Stimulated activated CD8-positive, alpha-beta memory T cell treated with anti-CD3 and anti-CD28 coated beads, Interleukin-7, amount 100 ng/mL, for 4 hours (primary cell): ENCODE results near the gene KRT76.
"Not testable (repeated sequence)": the region's sequence is repeated elsewhere in the genome, so short reads cannot be mapped to it uniquely, and the experiment has no call there.

Experiments used
- DNase-seq, 2 donors: peaks; one replicate each; pipeline ENCODE4 v3.0.0-alpha.2; 2020; ENCODE audit warnings: low read depth in 2 of 2

The KRT76 gene

DNA sequence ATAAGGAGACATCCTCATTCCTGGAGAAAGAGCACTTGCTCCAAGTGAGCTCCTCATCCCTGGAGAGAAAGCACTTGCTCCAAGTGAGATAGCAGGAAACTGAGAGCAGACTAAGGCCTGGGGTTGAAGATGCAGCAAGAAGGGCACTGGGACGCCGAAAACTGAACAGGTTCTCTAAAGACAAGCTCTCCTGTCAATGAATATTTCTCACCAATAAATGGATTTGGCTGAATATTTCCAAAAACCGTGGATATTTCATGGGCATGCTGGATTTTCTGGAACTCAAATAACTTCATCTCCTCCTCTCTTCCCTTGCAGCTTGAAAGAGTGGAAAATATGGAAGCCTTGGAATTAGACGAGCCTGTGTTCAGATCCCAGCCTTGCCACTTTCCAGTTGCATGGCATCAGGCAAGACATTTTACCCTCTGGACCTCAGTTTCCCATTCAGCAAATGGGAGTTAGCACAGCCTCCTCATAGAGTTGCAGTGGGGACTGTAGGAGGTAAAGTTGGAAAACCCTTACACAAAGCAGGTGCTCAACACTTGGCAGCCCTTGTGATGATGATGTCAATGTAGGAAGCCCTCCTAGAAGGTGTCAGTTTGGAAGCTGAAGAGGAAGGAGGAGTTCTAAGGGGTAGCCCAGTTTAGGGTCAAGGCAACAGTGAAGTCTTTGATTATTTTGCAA, 4.4 kb upstream of the KRT76 start:
- DNase-seq: no peak

DNA sequence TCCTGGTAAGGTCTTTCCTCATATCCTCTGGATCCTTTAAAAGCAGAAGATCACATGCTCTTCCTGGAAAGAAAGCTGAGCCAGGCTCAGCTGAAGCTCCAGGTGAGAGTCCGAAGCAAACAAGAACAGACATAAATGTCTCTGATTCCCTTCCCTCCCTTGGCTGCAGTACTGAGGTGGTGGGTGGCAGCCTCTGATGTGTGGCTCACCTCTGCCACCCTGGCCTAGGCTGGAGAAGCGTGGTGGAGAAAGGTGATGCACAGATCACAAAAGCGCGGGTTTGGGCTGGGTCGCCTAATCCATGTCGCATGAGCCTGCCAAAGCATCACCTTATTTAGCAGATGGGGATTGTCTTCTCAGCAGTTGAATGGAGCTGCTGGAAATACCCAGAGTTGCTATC, 2.8 kb upstream of the KRT76 start:
- DNase-seq: no peak

DNA sequence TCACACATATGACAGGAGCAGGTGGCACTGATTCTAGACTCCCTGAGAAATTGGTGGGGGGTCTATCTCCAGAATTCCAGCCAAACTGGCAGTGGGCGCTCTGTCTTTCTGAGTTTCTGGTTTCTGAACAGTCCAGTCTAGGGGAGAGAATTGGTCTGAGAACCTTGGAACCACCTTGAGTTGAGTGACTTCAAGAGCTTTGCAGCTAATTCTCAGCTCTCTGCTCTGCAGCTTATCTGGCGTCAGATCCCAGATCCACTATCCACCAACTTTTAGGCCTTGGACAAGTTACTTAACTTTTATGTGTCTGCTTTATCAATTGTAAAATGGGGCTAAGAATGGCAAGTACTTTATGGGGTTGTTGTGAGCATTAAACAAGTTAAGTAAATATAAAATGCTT, 1.7 kb upstream of the KRT76 start:
- DNase-seq: no peak

DNA sequence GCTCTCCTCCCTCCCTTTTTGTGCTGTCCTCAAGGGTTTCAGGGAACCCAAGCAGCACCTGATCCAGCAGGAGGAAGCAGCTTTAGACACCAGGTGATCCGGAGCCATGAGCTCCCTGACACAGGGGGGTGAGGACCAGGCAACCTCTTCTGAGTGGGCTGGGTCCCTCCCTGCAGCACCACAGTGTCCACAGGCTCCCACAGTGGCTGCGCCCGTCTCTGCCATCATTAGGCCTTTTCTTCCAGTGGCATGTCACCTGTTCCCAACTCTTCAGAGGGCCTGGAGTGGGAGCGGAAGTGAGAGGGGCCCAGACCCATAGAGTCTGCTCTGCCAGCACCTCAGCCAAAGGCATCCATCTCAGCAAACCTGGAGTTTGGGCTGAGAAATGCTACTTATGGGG, 421 bp upstream of the KRT76 start:
- DNase-seq: no peak

DNA sequence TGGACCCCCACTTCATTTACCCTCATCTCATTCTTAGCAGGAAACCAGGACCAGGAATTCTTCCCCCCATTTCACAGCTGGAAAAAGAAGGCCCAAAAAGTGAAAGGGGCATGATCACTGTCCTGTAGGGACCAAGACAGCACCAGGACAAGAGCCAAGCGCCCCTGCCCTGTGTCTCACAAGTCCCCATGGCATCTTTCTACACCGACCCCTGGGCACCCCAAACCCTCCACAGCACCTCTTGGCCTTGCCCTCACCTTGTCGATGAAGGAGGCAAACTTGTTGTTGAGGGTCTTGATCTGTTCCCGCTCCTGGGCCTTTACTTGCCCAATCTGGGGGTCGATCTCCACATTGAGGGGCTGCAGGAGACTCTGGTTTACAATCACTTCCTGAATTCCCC, 710 bp downstream of the KRT76 start:
- DNase-seq: no peak

DNA sequence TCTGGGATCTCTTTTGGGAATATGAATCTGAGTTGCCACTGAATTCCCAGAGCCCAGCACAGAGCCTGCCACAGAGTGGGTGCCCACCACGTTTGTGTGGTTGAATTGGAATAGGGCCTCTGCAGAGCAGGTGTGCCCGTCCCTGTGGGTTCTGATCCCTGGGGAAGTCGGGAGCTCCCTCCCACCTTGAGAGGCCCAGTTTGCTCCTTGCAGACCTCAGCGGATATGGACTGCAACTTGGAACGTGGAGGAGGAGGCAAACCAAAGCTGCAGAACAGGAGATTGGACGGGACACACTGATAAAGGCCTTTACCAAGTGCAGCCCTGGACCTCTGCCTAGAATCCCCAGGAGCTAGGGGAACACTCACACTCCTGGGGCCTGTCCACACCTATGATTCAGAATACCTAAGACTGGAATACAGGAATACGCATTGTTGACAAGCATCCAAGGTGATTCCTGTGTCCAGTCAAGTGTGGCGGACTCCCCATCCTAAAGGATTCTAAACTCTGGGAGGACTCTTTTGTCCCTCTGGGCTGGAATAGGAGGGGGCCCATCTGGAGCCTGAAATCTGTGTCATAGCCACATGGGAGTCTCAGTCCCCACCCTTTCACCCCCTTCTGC, 2.4 kb downstream of the KRT76 start:
- DNase-seq: no peak

DNA sequence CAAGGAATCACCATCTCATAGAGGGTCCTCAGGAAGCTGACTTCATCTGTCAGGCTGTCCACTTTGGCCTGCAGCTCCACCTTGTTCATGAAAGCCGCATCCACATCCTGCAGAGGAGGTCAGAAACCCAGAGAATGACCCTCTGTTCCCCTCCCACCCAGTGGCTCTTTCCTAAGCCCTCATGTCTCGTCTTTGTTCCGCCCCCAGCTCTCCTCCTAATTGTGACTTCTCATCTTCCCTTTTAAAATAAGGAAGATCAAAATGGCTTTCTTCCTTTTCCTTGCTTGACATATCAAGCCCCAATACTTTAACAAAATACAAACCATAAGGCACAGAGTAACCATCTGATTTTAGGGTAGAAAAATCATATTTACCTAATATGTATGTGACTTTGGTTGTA, 4.4 kb downstream of the KRT76 start:
- no peak for DNase-seq

DNA sequence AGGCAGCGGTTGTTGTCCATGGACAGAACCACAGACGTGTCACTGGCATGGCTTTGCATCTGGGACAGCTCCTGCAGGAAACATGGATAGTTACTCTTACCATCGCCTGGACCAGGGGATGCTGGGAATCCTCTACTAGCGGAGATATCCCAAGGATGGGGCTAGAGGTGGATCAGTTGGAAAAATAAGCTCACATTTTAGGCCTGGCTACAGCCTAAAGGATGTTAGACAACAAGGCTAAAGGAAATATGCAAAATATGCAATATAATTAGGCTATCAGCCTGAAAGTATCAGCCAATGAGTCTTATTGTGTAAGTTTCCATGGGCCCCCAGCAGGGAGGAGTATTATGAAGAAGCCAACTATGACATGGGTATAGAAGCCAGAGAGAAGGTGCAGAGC, 5.0 kb downstream of the KRT76 start:
- DNase-seq: no peak

DNA sequence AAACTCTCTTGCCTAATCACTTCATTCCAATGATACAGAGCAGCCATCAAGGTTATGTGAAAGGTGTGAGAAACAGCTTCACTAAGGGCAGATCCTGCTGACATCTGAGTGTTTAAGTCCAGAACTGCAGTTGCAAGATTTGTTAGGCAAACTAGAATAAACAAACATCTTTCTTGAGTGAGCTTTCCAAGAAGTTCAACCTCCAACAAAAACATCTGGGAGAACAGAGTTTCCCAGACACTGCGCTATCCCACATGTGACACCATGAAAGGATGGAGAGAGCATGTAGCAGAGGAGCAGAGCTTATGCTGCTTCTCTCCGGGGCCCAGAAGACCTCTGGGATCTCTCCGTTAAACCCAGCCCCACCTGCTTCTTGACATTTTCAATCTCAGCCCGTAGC, 5.6 kb downstream of the KRT76 start:
- no peak for DNase-seq

DNA sequence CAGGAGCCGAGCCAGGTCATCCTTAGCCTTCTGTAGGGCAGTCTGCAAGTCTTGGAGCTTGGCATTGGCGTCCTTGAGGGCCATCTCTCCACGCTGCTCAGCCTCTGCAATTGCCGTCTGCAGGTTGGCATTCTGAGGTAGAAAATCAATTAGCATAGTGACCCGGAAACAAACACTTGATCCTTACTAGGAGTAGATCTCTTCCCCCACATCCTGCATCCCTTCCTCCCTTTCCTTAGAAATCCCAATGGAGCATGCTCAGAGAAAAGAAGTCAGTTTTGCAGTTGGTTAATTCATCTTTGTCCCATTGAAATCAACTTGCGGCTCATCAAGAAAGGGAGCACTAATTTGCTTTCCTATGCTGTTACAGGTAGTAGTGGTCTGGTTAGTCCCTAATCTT, 6.1 kb downstream of the KRT76 start:
- no peak for DNase-seq

DNA sequence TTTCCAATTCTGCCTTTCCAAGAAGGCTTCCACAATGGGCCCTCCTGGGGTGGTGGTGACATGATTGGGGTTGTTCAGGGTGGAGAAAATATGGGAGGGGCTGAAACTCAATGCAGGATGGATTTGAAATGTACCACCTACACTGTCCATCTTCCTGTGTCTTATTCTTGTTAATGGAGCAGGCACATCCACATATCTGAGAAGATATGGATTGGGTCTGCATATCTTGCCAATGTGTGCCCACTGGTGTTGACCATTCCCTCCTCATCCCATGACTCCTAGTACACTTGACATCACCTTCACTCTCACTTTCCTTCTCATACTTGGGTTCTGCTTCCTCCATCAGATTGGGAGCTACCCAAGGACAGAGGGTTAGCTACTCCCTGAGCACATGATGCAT, 7.2 kb downstream of the KRT76 start:
- no peak for DNase-seq

DNA sequence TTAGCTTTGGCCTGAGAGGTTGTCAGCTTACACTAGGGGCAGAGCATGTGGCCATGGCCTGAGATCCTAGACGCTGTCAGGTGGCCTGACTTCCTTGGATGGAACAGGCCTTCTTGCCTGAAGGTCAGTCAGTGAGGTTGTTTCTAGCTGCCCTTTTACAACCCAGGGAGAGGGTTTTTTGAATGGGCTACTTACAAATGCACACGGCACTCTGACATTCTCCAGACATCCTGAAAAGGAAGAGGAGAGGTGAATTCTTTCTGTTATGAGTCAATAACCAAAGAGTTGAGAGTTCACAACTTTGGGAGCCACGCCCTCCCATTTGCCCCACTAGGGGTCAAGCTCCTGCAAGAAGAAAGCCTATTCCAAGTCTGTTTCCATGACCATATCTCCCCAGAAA, 7.8 kb downstream of the KRT76 start:
- no peak for DNase-seq

DNA sequence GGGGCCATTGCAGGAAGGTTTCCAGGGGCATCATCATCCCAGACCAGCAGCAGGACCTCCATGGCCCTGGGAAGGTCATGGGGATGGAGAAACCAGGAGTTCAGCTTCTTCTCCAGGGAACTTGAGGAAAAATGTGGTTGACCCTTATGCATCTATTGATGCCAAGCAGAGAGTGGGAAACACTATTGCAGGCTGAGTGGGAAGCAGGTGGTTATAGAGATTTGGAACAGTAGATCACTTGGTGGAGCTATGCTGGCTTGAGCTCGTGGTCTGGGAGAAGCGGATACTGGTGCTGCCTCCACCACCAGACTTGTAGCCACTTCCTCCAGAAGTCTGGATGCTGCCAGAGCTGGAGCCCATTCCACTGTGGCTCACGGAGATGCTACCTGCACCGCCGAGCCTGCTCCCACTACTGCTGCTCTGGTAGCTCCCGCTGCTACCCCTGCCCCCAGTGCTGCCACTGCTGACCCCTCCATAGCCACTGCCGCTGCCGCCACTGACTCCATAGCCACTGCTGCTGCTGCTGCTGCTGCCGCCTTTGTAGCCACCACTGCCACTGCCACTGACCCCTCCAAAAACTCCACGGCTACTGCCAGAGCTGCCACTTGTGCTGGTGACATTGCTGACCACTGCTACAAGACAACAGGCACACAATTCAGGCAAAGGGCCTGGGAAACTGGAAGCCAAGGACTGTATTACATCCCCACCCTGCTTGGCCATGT, 8.5 kb downstream of the KRT76 start:
- no peak for DNase-seq

DNA sequence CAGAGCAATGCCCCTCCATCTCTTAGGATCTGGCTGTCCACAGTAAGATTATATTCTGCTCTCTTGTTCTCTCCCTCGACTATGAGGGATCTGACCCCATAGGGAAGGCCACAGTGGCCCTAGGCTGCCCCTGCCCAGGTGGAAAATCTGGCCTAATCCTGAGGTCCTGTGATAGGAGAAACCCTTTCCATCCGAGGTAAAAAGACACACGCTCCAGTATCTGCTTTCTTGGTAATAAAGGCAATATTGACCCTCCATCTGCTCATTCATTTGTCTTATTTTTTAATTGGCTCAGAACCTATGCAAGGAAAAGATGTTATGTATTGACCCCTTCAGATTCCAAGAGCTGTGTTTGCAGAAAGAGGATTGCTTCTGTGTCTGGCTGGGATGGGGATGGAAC, 9.7 kb downstream of the KRT76 start:
- DNase-seq: no peak

DNA sequence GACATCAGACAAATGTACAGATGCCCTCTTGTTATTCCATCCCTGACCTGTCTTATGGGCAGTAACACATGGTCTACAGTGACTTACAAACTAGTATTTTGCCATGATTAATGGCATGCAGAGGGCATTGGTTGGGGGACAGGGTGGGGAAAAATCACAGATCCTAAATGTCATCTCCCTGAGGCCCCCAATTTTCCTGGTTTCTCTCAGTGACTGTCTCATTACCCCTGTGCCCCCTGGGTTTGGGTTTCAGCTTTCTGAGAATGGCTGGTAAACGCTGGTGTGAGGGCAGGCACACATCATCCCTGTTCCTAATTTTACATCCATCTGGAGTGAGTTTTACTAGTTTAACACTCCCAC, 10.1 kb downstream of the KRT76 start:
- no peak for DNase-seq

DNA sequence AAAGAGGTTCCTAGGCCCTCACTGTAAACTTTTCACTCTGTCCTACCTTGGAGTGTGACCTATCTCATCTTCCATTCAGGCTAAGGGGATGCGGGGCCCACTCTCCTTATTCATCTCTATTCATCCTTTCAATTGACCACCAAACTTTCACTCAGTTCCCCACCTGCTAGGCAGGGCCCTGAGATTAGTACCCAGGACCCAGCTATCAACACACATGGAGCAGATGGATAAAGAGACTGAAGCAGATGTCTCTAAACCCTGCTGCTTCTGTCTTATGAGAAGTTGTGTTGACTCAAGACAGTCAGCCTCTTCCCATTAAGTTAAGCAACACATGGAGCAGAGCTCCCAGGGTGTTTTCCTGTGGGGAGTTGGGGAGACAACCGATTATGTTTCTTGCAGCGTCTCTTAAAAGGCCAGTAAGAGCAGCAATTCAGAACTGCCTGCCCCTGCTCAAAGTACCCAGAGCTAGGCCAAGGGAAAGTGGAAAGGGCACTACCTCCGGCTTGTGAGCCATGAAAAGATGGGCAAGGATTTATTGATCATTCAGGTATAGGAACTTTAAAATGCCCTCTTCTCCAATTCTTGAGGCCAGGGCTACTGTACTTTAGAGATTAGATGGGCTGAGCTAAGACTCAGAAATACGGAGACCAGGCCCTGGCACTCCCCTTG, 10.7 kb downstream of the KRT76 start:
- DNase-seq: no peak

DNA sequence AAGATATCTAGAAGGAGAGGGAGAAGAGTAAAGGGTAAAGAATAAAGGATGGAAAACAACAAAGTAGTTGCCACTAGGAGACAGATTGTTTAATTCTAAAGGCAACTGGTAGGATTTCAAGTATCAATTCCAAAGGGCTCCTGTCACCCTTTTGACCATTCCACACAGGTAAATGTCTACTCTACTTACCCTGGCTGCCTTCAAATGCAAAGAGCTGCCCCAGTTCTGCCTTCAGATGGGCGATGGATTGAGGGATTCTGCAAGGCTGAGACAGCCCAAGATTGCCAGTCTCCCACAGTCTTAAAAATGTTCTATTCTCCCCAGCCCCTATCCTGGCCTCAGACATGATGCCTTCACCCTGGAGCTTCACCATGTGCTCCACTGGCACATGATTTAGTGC, 11.4 kb downstream of the KRT76 start:
- DNase-seq: no peak

DNA sequence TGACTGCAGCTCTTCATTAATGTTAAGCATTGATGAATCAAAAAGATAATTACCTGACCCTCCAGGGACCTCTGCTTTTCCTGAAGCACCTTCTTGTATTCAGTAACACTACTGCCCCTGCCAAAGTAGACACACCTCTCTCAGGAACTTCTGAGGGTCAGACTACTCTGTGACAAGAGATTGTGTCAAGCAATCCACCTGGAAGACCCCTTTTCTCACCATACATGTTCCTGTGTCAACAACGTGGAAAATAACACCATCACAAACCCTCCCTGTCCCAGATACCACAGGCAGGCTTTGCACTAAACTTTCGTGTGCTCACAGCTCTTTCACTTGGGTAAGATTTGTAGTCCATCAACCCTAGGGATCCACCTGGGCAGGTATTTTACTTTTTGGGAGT, 13.2 kb downstream of the KRT76 start:
- no peak for DNase-seq

DNA sequence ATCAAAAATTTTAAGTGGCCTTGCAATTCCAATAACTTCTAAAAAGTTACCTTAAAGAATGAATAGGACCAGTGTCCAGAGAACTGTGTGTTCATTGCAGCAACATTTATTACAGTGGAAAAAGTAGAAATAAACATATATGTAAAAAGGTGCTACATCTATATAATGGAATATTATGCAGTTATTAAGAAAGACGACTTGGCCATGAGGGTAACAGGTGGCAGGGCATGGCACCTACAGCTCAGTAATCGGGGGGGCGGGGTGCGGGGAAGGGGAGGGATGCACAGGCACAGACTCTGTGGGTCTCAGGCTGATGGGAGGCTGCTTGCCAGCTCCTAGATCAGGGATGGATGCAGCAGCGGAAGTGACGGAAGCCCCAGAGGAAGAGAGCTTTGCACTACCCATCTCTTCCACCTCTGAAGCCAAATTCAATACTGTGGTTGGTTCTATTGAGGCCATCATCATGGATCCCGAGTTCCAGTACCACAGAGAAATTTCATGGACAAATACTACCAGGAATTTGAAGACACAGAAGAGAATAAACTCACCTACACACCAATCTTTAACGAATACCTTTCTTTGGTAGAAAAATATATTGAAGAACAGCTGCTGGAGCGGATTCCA, 14.0 kb downstream of the KRT76 start:
- no peak for DNase-seq

DNA sequence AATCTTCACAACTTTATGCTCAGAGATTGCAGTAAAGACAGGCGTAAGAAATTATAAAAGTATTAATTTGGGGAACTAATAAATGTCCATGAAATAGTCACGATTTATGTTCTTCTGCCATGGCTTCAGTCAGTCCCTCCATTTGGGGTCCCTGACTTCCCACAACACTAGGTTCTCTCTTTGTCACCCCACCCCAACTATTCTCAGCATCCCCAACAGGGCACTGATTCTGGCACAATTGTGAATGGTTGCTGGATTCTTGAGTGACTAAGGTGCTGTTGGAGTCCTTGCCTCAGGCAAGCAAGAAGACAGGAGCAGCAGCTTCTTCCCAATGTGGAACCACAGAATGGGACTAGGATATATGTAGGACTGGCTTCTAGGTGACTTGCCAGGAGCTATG, 15.3 kb downstream of the KRT76 start:
- DNase-seq: no peak

DNA sequence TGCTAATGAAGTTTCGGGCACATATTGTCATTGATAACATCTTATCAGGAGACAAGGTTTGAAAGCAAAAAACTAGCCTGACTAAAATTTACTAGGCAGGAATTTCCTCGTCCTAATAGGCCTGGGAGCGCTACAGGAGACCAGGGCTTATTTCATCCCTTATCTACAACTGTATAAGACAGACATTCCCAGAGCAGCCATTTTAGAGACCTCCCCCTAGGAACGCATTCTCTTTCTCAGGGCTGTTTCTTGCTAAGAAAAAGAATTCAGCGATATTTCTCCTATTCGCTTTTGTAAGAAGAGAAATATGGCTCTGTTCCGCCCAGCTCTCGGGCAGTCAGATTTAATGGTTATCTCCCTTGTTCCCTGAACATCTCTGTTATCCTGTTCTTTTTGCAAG, 15.9 kb downstream of the KRT76 start:
- not testable (repeated sequence) for DNase-seq

DNA sequence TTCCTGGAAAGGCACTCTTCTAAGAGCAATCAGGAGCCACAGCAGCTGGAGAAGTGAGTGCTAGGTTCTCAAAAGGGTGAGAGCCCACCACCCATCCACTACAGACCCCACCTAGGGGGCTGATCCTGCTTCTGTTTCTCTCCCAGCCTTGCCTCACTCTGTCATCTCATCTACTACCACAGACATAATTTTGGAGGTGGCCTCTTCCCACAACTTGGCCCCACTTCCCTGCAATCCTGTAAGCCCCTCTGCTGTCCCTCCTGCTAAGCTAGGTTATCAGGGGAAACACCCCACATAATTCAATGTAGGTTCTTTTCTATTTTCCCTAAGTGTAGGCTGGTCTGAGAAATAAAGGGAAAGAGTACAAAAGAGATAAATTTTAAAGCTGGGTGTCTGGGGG, 16.5 kb downstream of the KRT76 start:
- no peak for DNase-seq

DNA sequence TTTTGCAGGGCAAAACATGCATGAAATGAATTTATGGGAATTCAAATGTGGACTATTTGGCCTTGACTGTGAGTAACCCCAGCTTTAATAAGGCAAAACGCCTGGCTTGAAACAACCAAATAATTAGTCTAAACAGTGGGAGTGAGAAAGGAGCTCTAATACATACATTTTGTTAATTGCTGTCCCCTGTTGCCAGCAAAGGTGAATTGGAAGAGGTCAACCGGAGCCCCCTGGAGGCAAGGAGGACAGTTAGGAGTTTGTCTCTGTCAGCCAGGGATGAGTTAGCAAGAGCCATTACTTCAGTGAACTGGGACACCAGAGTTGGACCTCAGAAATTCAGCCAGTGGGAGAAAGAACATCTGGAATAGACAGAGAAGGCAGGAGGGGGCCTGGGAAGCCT, 17.4 kb downstream of the KRT76 start:
- DNase-seq: no peak
